Gastroesophageal sphincter (tissue), 4 donors: ENCODE results near the gene RAB39B. TPM values are rescaled to one million over a fixed set of nuclear protein-coding genes. Genes with fewer than 3 reads are reported as not detected.

ENCODE experiments used
- ATAC-seq: fragments of 150-250 bp; one replicate; pipeline ENCODE4 v1.9.1; 2016; ENCODE audit warnings: mild to moderate bottlenecking, moderate library complexity
- H3K27ac ChIP-seq, 4 donors: fragments of 200-600 bp; sonication (generic) in 3 of 4; 1 replicate in 3 of 4; 2 replicates in 1 of 4; pipeline ENCODE4 v1.5.1; 2016 to 2019
- H3K27me3 ChIP-seq: fragments of 200-600 bp; sonication (generic); one replicate; pipeline ENCODE4 v1.5.1; 2019
- H3K36me3 ChIP-seq, 2 donors: fragments of 200-600 bp; sonication (generic); one replicate each; pipeline ENCODE4 v1.5.1; 2019; ENCODE audit warnings: control low read depth in 1 of 2
- H3K4me1 ChIP-seq, 3 donors: fragments of 200-600 bp; sonication (generic); 1 replicate in 2 of 3; 2 replicates in 1 of 3; pipeline ENCODE4 v1.5.1; 2016 to 2019; ENCODE audit warnings: control low read depth in 2 of 3
- H3K4me3 ChIP-seq, 2 donors: fragments of 200-600 bp; sonication (generic); one replicate each; pipeline ENCODE4 v1.5.1; 2019; ENCODE audit warnings: mild to moderate bottlenecking in 1 of 2, moderate library complexity in 1 of 2
- H3K9me3 ChIP-seq, 3 donors: fragments of 200-600 bp; sonication (generic); one replicate each; pipeline ENCODE4 v1.5.1; 2017 to 2019; ENCODE audit warnings: control low read depth in 2 of 3
- CTCF ChIP-seq, 4 experiments: fragments of 200-600 bp in 2 of 4; fragments of 450-650 bp in 2 of 4; sonication (generic) in 1 of 4; IDR thresholded peaks; one replicate each; pipeline ENCODE4 v1.5.1; 2017 to 2019; ENCODE audit warnings: antibody characterized with exemption in 4 of 4, mild to moderate bottlenecking in 2 of 4, moderate library complexity in 2 of 4
- EP300 ChIP-seq: sonication (generic); formaldehyde crosslinking; IDR thresholded peaks from one replicate; pipeline ENCODE4 v1.6.1; 2017; ENCODE audit warnings: antibody characterized with exemption, mild to moderate bottlenecking
- POLR2A ChIP-seq, 2 donors: fragments of 450-650 bp; IDR thresholded peaks; one replicate each; pipeline ENCODE4 v1.6.1; 2017; ENCODE audit warnings: antibody characterized with exemption in 2 of 2, mild to moderate bottlenecking in 2 of 2, moderate library complexity in 1 of 2
- POLR2AphosphoS5 ChIP-seq: sonication (generic); formaldehyde crosslinking; IDR thresholded peaks from one replicate; pipeline ENCODE4 v1.6.1; 2017; ENCODE audit warnings: antibody characterized with exemption
- WGBS, 2 donors: methylation state at CpG; one replicate each; pipeline ENCODE4 v1.1.5; 2018; ENCODE audit warnings: low coverage in 1 of 2; 5-methylcytosine and 5-hydroxymethylcytosine counted together
- total RNA-seq, 4 donors: library from RNA; depleted of rRNA; stranded (reverse); fragments of >200 nt; gene quantifications; one replicate each; pipeline ENCODE4 v1.1.0, GENCODE V29; 2016

The RAB39B gene
- total RNA-seq, 4 donors from 2014 or later: 0.40 to 0.54 TPM; not detected in 2

DNA sequence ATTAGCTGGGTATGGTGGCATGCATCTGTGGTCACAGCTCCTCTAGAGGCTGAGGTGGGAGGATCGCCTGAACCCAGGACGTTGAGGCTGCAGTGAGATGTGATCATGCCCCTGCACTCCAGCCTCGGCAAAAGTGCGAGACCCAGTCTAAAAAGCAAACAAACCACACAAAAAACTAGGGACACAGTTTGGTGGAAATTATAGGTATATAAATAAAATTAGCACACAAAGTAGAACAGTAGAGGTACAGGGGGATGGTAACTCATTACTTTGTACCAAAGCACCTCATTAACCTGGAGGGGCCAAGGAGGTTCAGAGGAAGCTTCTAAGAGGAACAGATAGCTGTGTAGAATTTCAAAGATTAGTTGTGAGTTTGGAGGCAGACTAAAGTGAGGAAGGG lies 42.9 kb downstream of the RAB39B start:
- no peak for ATAC-seq
- no peak overlapping the region for H3K27ac ChIP-seq
- H3K27me3 ChIP-seq: no peaks in the 10 kb centered on the region
- H3K4me3 ChIP-seq: no peak overlapping the region
- peaks cover 0 to 23% (median 3%) of the 10 kb centered on the region in 3 donors for H3K4me1 ChIP-seq
- 82% methylated on average over 4 of the region's 4 CpGs; no CpG with 5 or more reads in 1 of the 2 donors for WGBS, 2 donors
- TF ChIP-seq CTCF (IDR thresholded peaks at IDR 0.05): no peak
- TF ChIP-seq EP300: no peak
- TF ChIP-seq POLR2A (IDR thresholded peaks at IDR 0.05): no peak
- TF ChIP-seq POLR2AphosphoS5: no peak
- H3K9me3 ChIP-seq: no peaks in the 10 kb centered on the region
- peaks cover 0 to 28% of the 10 kb centered on the region in 2 donors for H3K36me3 ChIP-seq

- Histone ChIP-seq H3K36me3 (peaks cover 0 to 23% of the 10 kb centered on the region in 2 donors), H3K9me3 (no peaks in the 10 kb centered on the region), H3K27me3 (no peaks in the 10 kb centered on the region), H3K4me3 (no peak overlapping the region), H3K4me1 (peaks cover 0 to 25% (median 3%) of the 10 kb centered on the region in 3 donors), H3K27ac (no peak overlapping the region)
- no peak for ATAC-seq
- WGBS, 2 donors: 64 to 100% methylated on average over 1 to 2 of the region's 2 CpGs
- TF ChIP-seq POLR2A (IDR thresholded peaks at IDR 0.05): no peak
- no peak for TF ChIP-seq EP300
- TF ChIP-seq CTCF (IDR thresholded peaks at IDR 0.05): no peak
- TF ChIP-seq POLR2AphosphoS5: no peak
Observed at GRCh38 chrX:155218777-155219176, 45.5 kb downstream of the RAB39B start.

DNA sequence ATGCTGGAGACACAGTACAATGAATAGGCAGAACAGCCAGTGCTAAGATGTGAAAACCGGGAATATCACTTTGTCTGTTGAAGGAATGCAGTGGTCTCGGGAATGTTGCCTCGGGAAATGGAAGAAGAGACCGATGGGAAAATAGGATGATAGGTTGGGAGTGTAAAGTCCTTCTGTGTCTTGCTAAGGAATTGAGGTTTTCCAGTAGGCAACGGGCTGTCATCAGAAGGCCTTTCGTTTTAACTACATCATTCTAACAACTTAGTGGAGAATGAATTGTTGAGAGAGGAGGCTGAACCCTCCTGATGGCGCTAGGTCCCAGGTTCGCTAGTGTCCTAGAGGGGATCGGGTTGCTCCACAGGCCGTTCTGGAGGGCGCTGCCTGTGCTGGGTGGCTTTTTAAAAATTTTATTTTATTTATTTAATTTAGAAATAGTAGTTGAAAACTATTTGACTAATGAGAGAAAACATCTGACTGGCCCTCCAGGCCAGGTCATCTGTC lies 47.3 kb downstream of the RAB39B start:
- peaks cover 0 to 25% (median 3%) of the 10 kb centered on the region in 3 donors for H3K4me1 ChIP-seq
- H3K36me3 ChIP-seq: peaks cover 0 to 17% of the 10 kb centered on the region in 2 donors
- no peaks in the 10 kb centered on the region for H3K27me3 ChIP-seq
- 0 to 23% methylated on average over 8 to 9 of the region's 11 CpGs for WGBS, 2 donors
- no peaks in the 10 kb centered on the region for H3K9me3 ChIP-seq
- TF ChIP-seq POLR2A (IDR thresholded peaks at IDR 0.05) (no peak), CTCF (IDR thresholded peaks at IDR 0.05) (no peak), POLR2AphosphoS5 (no peak), EP300 (no peak)
- H3K4me3 ChIP-seq: peak overlapping the region; percentile 79 to 92
- peak overlapping the region; percentile 87 to 92 (median 90) for H3K27ac ChIP-seq
- ATAC-seq: no peak

DNA sequence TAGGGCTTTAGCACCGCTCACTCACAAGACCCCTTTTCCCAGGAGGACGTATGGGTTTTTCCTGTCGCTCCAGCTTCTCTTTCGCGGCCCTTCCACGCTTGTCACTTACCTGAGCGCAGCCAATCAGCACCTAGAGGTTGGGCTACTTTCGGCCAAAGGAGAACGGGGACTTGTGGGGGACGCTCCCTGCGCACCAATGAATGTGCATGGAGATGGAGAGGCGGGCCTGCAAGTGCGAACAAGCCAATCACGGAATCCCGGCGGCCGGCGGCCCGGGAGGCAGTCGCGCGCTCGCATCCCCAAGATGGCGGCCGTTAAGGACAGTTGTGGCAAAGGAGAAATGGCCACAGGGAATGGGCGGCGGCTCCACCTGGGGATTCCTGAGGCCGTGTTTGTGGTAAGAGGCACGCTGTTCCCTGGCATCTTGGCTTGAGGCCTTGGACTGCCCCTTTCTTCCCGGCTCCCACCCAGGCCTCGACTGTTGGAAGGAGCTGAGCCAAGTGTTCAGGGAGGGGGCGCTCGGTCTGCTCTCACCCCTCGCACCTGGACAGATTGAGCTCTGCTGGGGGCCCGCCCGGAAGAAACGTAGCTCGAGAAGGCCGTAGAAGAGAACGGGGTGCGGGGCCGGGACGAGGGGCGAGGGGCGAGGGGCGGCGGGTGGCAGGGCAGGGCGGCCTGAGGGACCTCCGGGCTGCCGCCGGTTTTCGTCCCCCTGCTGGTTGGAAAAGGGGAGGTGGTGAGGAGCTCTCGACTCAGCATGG lies 47.9 kb downstream of the RAB39B start, which contains the start of gene VBP1:
VBP1 (plus strand) TSS at position 282 of the 761 bp plus-strand sequence; CDS start at position 305, 23 bp downstream.
- TF ChIP-seq POLR2AphosphoS5 (peak; percentile 10), CTCF (IDR thresholded peaks at IDR 0.05) (peak; percentile 14 to 63 (median 30)), EP300 (no peak), POLR2A (IDR thresholded peaks at IDR 0.05) (no peak)
- H3K27ac ChIP-seq: peak within 1 kb of the TSS; percentile 87 to 92 (median 90)
- peaks cover 0 to 11% of the 10 kb centered on the region in 2 donors for H3K36me3 ChIP-seq
- WGBS, 2 donors: 0 to 18% methylated on average over 1 to 11 of the region's 53 CpGs
- peak; percentile 97 for ATAC-seq
- H3K9me3 ChIP-seq: no peaks in the 10 kb centered on the region
- no peaks in the 10 kb centered on the region for H3K27me3 ChIP-seq
- H3K4me3 ChIP-seq: peak within 1 kb of the TSS; percentile 79 to 92
- H3K4me1 ChIP-seq: peaks cover 0 to 25% (median 3%) of the 10 kb centered on the region in 3 donors
